Peyer's patch (tissue), 4 donors: ENCODE data around the gene FLT1. TPM values are rescaled to one million over a fixed set of nuclear protein-coding genes. Genes with fewer than 3 reads are reported as not detected.

Experiments used
- DNase-seq, 3 donors: peaks; one replicate each; pipeline ENCODE4 v3.0.0-alpha.2; 2017 to 2019
- H3K27ac ChIP-seq, 4 donors: fragments of 200-600 bp; sonication (generic); one replicate each; pipeline ENCODE4 v1.5.1; 2016 to 2019
- H3K27me3 ChIP-seq, 2 donors: fragments of 200-600 bp; sonication (generic); one replicate each; pipeline ENCODE4 v1.5.1; 2019
- H3K36me3 ChIP-seq, 3 donors: fragments of 200-600 bp; sonication (generic); one replicate each; pipeline ENCODE4 v1.5.1; 2016 to 2019
- H3K4me1 ChIP-seq, 4 donors: fragments of 200-600 bp; sonication (generic); one replicate each; pipeline ENCODE4 v1.5.1; 2016 to 2019
- H3K4me3 ChIP-seq, 4 donors: fragments of 200-600 bp; sonication (generic); 1 replicate in 3 of 4; 2 replicates in 1 of 4; pipeline ENCODE4 v1.5.1; 2016 to 2019; ENCODE audit warnings: mild to moderate bottlenecking in 1 of 4
- H3K9me3 ChIP-seq, 4 donors: fragments of 200-600 bp; sonication (generic); one replicate each; pipeline ENCODE4 v1.5.1; 2016 to 2019; ENCODE audit warnings: mild to moderate bottlenecking in 1 of 4
- CTCF ChIP-seq, 6 experiments: fragments of 450-650 bp in 4 of 6; fragments of 200-600 bp in 2 of 6; sonication (generic) in 1 of 6; IDR thresholded peaks; one replicate each; pipeline ENCODE4 v1.5.1; 2017 to 2019; ENCODE audit warnings: antibody characterized with exemption in 6 of 6, mild to moderate bottlenecking in 3 of 6, moderate library complexity in 1 of 6
- POLR2A ChIP-seq, 2 donors: fragments of 450-650 bp; IDR thresholded peaks; one replicate each; pipeline ENCODE4 v1.5.1; 2017; ENCODE audit warnings: antibody characterized with exemption in 2 of 2, mild to moderate bottlenecking in 2 of 2, moderate library complexity in 2 of 2
- total RNA-seq, 4 donors: library from RNA; depleted of rRNA; stranded (reverse); fragments of >200 nt; gene quantifications; one replicate each; pipeline ENCODE4 v1.1.0, GENCODE V29; 2016

The FLT1 gene
- total RNA-seq, 4 donors from 2014 or later: 3.0 to 14.0 (median 3.9) TPM

DNA sequence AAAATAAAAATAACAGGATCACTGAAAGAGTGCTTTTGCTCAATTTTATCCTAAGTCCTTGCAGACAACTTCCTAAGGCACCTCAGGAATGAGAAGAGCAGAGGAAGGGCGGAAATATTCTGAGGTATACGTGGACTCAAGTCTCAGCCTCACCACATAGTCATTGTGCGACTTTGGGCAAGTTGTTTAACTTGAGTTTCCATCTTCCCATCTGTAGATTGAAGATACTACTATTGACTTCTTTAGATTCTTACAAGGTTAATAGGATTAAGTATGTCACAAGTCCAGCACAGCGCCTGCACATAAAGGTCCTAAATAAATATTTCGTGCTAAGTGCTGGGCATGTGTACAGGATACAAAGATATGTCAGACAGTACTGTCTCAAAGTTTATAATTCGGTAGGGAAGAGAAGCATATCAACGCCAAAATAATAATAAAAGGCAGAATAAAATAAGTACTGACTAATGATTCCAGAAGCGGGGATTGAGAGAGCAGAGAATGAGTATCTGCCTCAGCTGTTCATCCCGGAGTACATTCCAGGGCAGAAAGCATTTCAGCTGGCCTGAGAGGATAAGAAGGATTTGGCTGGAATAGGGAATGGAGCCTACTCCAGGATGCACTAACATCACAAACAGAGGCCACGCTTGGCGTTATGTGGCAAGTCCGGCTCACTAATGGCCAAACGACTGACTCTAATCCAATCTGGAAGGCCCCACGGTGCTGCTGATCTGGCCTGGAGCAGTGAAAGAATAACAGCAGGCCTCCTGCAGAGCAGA lies 139.7 kb downstream of the FLT1 start:
- Histone ChIP-seq H3K9me3 (no peaks in the 10 kb centered on the region), H3K4me1 (no peaks in the 10 kb centered on the region), H3K36me3 (no peaks in the 10 kb centered on the region), H3K27ac (no peak overlapping the region), H3K27me3 (no peaks in the 10 kb centered on the region), H3K4me3 (no peak overlapping the region)
- DNase-seq: no peak
- no peak for TF ChIP-seq POLR2A (IDR thresholded peaks at IDR 0.05)
- no peak for TF ChIP-seq CTCF (IDR thresholded peaks at IDR 0.05)

DNA sequence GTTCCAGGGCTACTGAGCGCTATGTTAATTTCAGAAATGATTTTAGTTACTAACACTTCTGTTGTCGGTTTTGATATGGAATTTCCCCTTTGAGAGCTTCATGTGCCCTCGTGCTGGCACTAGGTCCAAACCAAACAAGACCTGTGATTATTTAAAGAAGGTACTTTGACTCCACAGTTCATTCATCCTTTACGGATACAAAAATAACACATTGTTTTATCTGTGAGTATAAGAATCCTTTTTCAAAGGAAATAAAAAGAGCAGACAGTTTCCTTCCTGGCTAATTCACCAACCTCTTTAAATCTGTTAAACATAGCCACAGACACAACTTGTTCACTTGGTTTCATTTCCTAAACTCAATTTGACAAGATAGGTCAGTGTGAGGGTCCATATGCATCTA lies 141.2 kb downstream of the FLT1 start:
- no peak overlapping the region for H3K4me3 ChIP-seq

DNA sequence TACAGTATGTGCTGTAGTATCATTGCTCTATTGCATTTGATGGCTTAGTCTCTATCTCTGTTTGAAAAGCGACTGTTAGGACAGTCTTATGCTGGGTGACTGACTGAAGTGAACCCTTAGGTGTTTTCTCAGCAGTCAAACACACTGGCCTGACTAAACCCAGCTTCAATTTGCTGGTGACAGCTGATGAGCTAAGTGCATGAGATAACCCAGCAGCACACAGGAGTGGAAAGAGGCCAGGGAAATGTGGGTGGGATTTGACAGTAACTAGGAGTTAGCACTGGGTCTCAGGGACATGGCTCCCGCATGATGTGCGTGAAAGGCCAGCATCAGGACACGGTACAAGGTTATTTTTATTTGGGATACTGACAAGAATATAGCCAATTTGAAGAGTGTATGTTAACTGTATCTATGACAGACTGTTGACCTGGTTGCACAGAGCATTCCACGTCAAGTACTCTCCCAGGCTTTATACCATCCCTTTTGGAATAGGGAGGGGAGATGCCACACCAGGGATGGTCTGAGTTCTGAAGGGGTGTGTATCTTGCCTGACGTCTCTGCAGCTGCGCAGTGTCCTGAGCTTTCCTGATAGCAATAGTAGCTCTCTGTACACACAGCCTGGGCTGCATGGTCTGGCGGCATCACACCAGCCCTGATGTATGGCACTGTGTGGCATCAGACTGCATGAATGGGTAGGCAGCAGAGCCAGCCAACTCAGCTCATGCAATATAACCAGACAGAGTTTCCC lies 144.8 kb downstream of the FLT1 start:
- TF ChIP-seq CTCF (IDR thresholded peaks at IDR 0.05) (no peak), POLR2A (IDR thresholded peaks at IDR 0.05) (no peak)
- no peaks in the 10 kb centered on the region for H3K36me3 ChIP-seq

More for the DNA sequence above, 141.2 kb downstream of the FLT1 start:
- H3K9me3 ChIP-seq: no peaks in the 10 kb centered on the region
- TF ChIP-seq CTCF (IDR thresholded peaks at IDR 0.05) (no peak), POLR2A (IDR thresholded peaks at IDR 0.05) (no peak)
- H3K27ac ChIP-seq: no peak overlapping the region
- no peak for DNase-seq
- H3K36me3 ChIP-seq: no peaks in the 10 kb centered on the region
- H3K27me3 ChIP-seq: no peaks in the 10 kb centered on the region
- no peaks in the 10 kb centered on the region for H3K4me1 ChIP-seq

GRCh38 chr13:28349371-28349770 lies 145.6 kb downstream of the FLT1 start:
- no peak for DNase-seq
- TF ChIP-seq POLR2A (IDR thresholded peaks at IDR 0.05) (no peak), CTCF (IDR thresholded peaks at IDR 0.05) (no peak)
- Histone ChIP-seq H3K4me1 (no peaks in the 10 kb centered on the region), H3K36me3 (no peaks in the 10 kb centered on the region), H3K27ac (no peak overlapping the region), H3K27me3 (no peaks in the 10 kb centered on the region), H3K9me3 (no peaks in the 10 kb centered on the region), H3K4me3 (no peak overlapping the region)

More for the DNA sequence above, 144.8 kb downstream of the FLT1 start:
- H3K4me3 ChIP-seq: no peak overlapping the region
- H3K4me1 ChIP-seq: no peaks in the 10 kb centered on the region
- no peaks in the 10 kb centered on the region for H3K9me3 ChIP-seq
- DNase-seq: no peak
- H3K27me3 ChIP-seq: no peaks in the 10 kb centered on the region
- H3K27ac ChIP-seq: no peak overlapping the region

DNA sequence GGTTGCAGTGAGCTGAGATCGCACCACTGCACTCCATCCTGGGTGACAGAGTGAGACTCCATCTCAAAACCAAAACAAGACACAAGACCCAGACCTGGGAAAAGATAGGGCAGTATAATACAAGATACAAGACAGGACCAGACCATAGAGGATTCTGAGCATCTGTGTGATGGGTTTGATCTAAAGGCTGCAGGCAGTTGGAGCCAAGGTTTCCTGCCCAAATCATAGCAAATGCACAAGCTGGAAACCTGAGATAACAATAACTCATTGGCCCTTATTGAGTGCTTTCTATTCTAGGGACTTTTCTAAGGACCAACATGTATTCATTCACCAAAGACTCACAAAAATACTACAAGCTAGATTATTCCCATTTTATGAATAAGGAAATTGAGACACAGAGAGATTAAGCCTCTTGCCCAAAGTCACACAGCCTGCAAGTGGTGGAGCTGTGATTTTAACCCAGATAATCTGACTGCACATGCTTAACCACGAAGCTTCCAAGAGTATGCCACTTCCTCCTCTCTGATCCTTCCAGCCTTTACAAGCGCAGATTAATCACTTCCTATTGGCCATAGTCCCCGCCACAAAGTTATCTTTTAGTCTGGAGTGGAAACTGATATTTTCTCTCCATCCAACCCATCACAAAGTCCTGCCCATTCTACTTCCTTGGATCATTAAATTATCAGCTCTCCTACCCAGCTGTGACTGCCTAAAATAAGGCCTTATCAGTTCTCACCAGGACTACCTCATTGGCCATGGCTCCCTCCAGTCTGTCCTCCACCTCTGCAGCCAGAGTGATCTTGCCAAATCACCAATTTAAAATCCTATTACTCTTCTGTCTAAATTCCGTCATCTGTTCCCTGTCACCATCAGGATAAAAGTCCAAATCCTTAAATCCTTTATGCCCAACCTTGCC lies 147.2 kb downstream of the FLT1 start:
- no peaks in the 10 kb centered on the region for H3K27me3 ChIP-seq
- no peak for DNase-seq

More for the DNA sequence above, 147.2 kb downstream of the FLT1 start:
- Histone ChIP-seq H3K36me3 (no peaks in the 10 kb centered on the region), H3K9me3 (no peaks in the 10 kb centered on the region), H3K4me1 (no peaks in the 10 kb centered on the region), H3K4me3 (no peak overlapping the region), H3K27ac (no peak overlapping the region)
- no peak for TF ChIP-seq POLR2A (IDR thresholded peaks at IDR 0.05)
- TF ChIP-seq CTCF (IDR thresholded peaks at IDR 0.05): no peak
